Liver (tissue), 9 donors: ENCODE measurements around the gene NFIX. TPM values are rescaled to one million over a fixed set of nuclear protein-coding genes. Genes with fewer than 3 reads are reported as not detected.
A peak's percentile ranks its signal among the peaks of the same experiment; 100 is the strongest.

Experiments used
- DNase-seq: peaks from one replicate; pipeline ENCODE4 v3.0.0-alpha.2; 2017; ENCODE audit warnings: low spot score
- H3K27ac ChIP-seq, 2 donors: one replicate each; pipeline ENCODE4 v1.7.0; 2013; ENCODE audit warnings: inconsistent platforms in 2 of 2, low read length in 2 of 2, control low read depth in 1 of 2, low read depth in 1 of 2, mild to moderate bottlenecking in 1 of 2
- H3K27me3 ChIP-seq, 4 donors: one replicate each; pipeline versions ENCODE4 v1.6.1 to v1.7.0; 2013; ENCODE audit warnings: low read length in 3 of 4, inconsistent platforms in 1 of 4, mild to moderate bottlenecking in 1 of 4, moderate library complexity in 1 of 4; ENCODE audit not compliant: control insufficient read depth in 4 of 4, insufficient read depth in 4 of 4
- H3K36me3 ChIP-seq, 4 donors: one replicate each; pipeline versions ENCODE4 v1.6.1 to v1.7.0; 2013; ENCODE audit warnings: low read length in 3 of 4, mild to moderate bottlenecking in 3 of 4, low read depth in 1 of 4, moderate library complexity in 1 of 4; ENCODE audit not compliant: control insufficient read depth in 4 of 4, insufficient read depth in 3 of 4
- H3K4me1 ChIP-seq, 4 donors: one replicate each; pipeline versions ENCODE4 v1.6.1 to v1.7.0; 2013; ENCODE audit warnings: low read length in 3 of 4, mild to moderate bottlenecking in 3 of 4, moderate library complexity in 1 of 4; ENCODE audit not compliant: control insufficient read depth in 4 of 4, insufficient read depth in 4 of 4
- H3K4me3 ChIP-seq, 3 donors: one replicate each; pipeline versions ENCODE4 v1.6.1 to v1.7.0; 2013; ENCODE audit warnings: low read length in 3 of 3, control low read depth in 1 of 3, low read depth in 1 of 3, mild to moderate bottlenecking in 1 of 3
- H3K9ac ChIP-seq, 2 donors: one replicate each; pipeline ENCODE4 v1.7.0; 2013; ENCODE audit warnings: low read length in 2 of 2, mild to moderate bottlenecking in 2 of 2, moderate library complexity in 2 of 2, control low read depth in 1 of 2, low read depth in 1 of 2
- H3K9me3 ChIP-seq, 4 donors: one replicate each; pipeline versions ENCODE4 v1.6.1 to v1.7.0; 2013; ENCODE audit warnings: low read length in 3 of 4; ENCODE audit not compliant: control insufficient read depth in 4 of 4
- EGR1 ChIP-seq, 2 donors: IDR thresholded peaks; 2 replicates each; pipeline ENCODE4 v1.6.1; 2016 to 2018; ENCODE audit warnings: antibody characterized with exemption in 2 of 2, low read depth in 2 of 2
- FOXA1 ChIP-seq: IDR thresholded peaks from 2 replicates; pipeline ENCODE4 v1.6.1; 2016; ENCODE audit warnings: antibody characterized with exemption
- GABPA ChIP-seq, 2 donors: IDR thresholded peaks in 1 of 2; conservative IDR thresholded peaks in 1 of 2; 2 replicates each; pipeline ENCODE4 v1.6.1; 2016; ENCODE audit warnings: antibody characterized with exemption in 2 of 2, mild to moderate bottlenecking in 1 of 2, moderate library complexity in 1 of 2
- HNF4A ChIP-seq, 2 donors: conservative IDR thresholded peaks; 2 replicates each; pipeline ENCODE4 v1.6.1; 2016; ENCODE audit warnings: antibody characterized with exemption in 2 of 2, mild to moderate bottlenecking in 2 of 2
- HNF4G ChIP-seq: IDR thresholded peaks from 2 replicates; pipeline ENCODE4 v1.6.1; 2016; ENCODE audit warnings: antibody characterized with exemption
- JUND ChIP-seq, 2 donors: IDR thresholded peaks; 2 replicates each; pipeline ENCODE4 v1.6.1; 2016; ENCODE audit warnings: antibody characterized with exemption in 2 of 2
- NR2F2 ChIP-seq: IDR thresholded peaks from 2 replicates; pipeline ENCODE4 v1.6.1; 2016; ENCODE audit warnings: antibody characterized with exemption
- RAD21 ChIP-seq, 2 donors: IDR thresholded peaks; 2 replicates each; pipeline ENCODE4 v1.6.1; 2016; ENCODE audit warnings: antibody characterized with exemption in 2 of 2, mild to moderate bottlenecking in 2 of 2
- REST ChIP-seq: IDR thresholded peaks from 2 replicates; pipeline ENCODE4 v1.6.1; 2016; ENCODE audit warnings: antibody characterized with exemption, mild to moderate bottlenecking
- RXRA ChIP-seq, 2 donors: IDR thresholded peaks; 2 replicates each; pipeline ENCODE4 v1.6.1; 2017 to 2018; ENCODE audit warnings: antibody characterized with exemption in 2 of 2, mild to moderate bottlenecking in 1 of 2
- TAF1 ChIP-seq: conservative IDR thresholded peaks from 2 replicates; pipeline ENCODE4 v1.6.1; 2016; ENCODE audit warnings: antibody characterized with exemption, mild to moderate bottlenecking
- WGBS: extraction: QIAGEN DNeasy Blood & Tissue Kit; methylation state at CpG from one replicate; pipeline ENCODE4 v1.1.7; 2013; 5-methylcytosine and 5-hydroxymethylcytosine counted together
- polyA plus RNA-seq, 2 donors: library from polyadenylated mRNA; stranded (reverse) in 1 of 2; unstranded in 1 of 2; fragments of 200-250 nt in 1 of 2; fragments of >200 nt in 1 of 2; fragmentation: Nextera tagmentation in 1 of 2; extraction: Ambion mirVana in 1 of 2; gene quantifications; one replicate each; pipeline versions ENCODE4 v1.2.1 to v1.2.3, GENCODE V29; 2013 to 2015
- total RNA-seq, 2 donors: library from RNA; depleted of rRNA; stranded (reverse); fragments of >200 nt; gene quantifications; one replicate each; pipeline ENCODE4 v1.2.3, GENCODE V29; 2014
- TF ChIP-seq, protein P1 (sequence below): fragments of 150-350 bp; IDR thresholded peaks from 2 replicates; pipeline ENCODE4 v1.5.1; 2017; ENCODE audit warnings: improper control_type of control experiment, low read depth, low read length; ENCODE audit not compliant: missing input control
- TF ChIP-seq, protein P2 (sequence below): IDR thresholded peaks from 2 replicates; pipeline ENCODE4 v1.6.1; 2016; ENCODE audit warnings: antibody characterized with exemption
- TF ChIP-seq, protein P3 (sequence below): IDR thresholded peaks from 2 replicates; pipeline ENCODE4 v1.6.1; 2016; ENCODE audit warnings: antibody characterized with exemption
- TF ChIP-seq, protein P4 (sequence below): IDR thresholded peaks from 2 replicates; pipeline ENCODE4 v1.6.1; 2016; ENCODE audit warnings: antibody characterized with exemption
- donor health status: healthy.
- donor health status: healthy.
- donor health status: healthy.
- donor health status: healthy.
- donor health status: healthy.

The NFIX gene
- total and polyA plus RNA-seq, 4 donors, result 3.3 to 18.4 (median 12.6) TPM

GRCh38 chr19:13025819-13026456 lies 30.7 kb downstream of the NFIX start:
- H3K27ac ChIP-seq, result peak overlapping the region; percentile 36 to 56
- DNase-seq, result no peak
- peaks cover 8 to 64% (median 47%) of the 10 kb centered on the region in 4 donors for H3K4me1 ChIP-seq
- TF ChIP-seq, protein P1, sequence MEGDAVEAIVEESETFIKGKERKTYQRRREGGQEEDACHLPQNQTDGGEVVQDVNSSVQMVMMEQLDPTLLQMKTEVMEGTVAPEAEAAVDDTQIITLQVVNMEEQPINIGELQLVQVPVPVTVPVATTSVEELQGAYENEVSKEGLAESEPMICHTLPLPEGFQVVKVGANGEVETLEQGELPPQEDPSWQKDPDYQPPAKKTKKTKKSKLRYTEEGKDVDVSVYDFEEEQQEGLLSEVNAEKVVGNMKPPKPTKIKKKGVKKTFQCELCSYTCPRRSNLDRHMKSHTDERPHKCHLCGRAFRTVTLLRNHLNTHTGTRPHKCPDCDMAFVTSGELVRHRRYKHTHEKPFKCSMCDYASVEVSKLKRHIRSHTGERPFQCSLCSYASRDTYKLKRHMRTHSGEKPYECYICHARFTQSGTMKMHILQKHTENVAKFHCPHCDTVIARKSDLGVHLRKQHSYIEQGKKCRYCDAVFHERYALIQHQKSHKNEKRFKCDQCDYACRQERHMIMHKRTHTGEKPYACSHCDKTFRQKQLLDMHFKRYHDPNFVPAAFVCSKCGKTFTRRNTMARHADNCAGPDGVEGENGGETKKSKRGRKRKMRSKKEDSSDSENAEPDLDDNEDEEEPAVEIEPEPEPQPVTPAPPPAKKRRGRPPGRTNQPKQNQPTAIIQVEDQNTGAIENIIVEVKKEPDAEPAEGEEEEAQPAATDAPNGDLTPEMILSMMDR, result no peak
- no peak for TF ChIP-seq EGR1 (IDR thresholded peaks at IDR 0.05; ENCODE audit: low read depth in 2 of 2)
- no peak for TF ChIP-seq GABPA (IDR thresholded peaks at IDR 0.05 in 1 of 2, conservative IDR thresholded peaks at IDR 0.05 in 1 of 2)
- TF ChIP-seq, protein P2, sequence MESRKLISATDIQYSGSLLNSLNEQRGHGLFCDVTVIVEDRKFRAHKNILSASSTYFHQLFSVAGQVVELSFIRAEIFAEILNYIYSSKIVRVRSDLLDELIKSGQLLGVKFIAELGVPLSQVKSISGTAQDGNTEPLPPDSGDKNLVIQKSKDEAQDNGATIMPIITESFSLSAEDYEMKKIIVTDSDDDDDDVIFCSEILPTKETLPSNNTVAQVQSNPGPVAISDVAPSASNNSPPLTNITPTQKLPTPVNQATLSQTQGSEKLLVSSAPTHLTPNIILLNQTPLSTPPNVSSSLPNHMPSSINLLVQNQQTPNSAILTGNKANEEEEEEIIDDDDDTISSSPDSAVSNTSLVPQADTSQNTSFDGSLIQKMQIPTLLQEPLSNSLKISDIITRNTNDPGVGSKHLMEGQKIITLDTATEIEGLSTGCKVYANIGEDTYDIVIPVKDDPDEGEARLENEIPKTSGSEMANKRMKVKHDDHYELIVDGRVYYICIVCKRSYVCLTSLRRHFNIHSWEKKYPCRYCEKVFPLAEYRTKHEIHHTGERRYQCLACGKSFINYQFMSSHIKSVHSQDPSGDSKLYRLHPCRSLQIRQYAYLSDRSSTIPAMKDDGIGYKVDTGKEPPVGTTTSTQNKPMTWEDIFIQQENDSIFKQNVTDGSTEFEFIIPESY, result no peak
- no peak for TF ChIP-seq HNF4G
- TF ChIP-seq HNF4A (conservative IDR thresholded peaks at IDR 0.05), result no peak
- no peak for TF ChIP-seq JUND (IDR thresholded peaks at IDR 0.05)
- TF ChIP-seq, protein P3, sequence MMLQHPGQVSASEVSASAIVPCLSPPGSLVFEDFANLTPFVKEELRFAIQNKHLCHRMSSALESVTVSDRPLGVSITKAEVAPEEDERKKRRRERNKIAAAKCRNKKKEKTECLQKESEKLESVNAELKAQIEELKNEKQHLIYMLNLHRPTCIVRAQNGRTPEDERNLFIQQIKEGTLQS, result no peak
- no peak for TF ChIP-seq TAF1
- TF ChIP-seq RAD21 (IDR thresholded peaks at IDR 0.05), result no peak
- TF ChIP-seq REST, result no peak
- TF ChIP-seq NR2F2, result no peak
- TF ChIP-seq, protein P4, sequence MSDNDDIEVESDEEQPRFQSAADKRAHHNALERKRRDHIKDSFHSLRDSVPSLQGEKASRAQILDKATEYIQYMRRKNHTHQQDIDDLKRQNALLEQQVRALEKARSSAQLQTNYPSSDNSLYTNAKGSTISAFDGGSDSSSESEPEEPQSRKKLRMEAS, result no peak
- no peak for TF ChIP-seq RXRA (IDR thresholded peaks at IDR 0.05)
- TF ChIP-seq FOXA1, result no peak
- peak overlapping the region; percentile 12 to 20 for H3K9ac ChIP-seq
- WGBS, result 31% methylated on average over 7 of the region's 7 CpGs
- peak overlapping the region in 2 of 3 donors; percentile 18 to 23 for H3K4me3 ChIP-seq
- H3K9me3 ChIP-seq, result no peaks in the 10 kb centered on the region
- no peaks in the 10 kb centered on the region for H3K27me3 ChIP-seq
- no peaks in the 10 kb centered on the region for H3K36me3 ChIP-seq
